Pulmonary artery endothelial cell (primary cell): Measurements from ENCODE around the gene CAMK2B. TPM values are rescaled to one million over a fixed set of nuclear protein-coding genes. Genes with fewer than 3 reads are reported as not detected.
"Not testable (repeated sequence)": the region's sequence is repeated elsewhere in the genome, so short reads cannot be mapped to it uniquely, and the experiment has no call there.

Source experiments
- DNase-seq: peaks from one replicate; pipeline ENCODE4 v3.0.0-alpha.2; 2011; ENCODE audit warnings: low read depth, low spot score
- total RNA-seq: library from RNA; depleted of rRNA; stranded (reverse); fragments of >200 nt; gene quantifications from 2 replicates; pipeline ENCODE4 v1.2.3, GENCODE V29; 2014

The CAMK2B gene
- total RNA-seq, 1 donor from 2014 or later, result 2.7 TPM

GRCh38 chr7:44194069-44194468, 131.3 kb downstream of the CAMK2B start:
- no peak for DNase-seq

GRCh38 chr7:44193011-44193802, 132.2 kb downstream of the CAMK2B start:
- DNase-seq, result no peak

GRCh38 chr7:44191171-44191570, 134.2 kb downstream of the CAMK2B start:
- DNase-seq, result no peak

- no peak for DNase-seq
Measured at GRCh38 chr7:44189993-44190872, 135.2 kb downstream of the CAMK2B start.

GRCh38 chr7:44189286-44189992, 136.0 kb downstream of the CAMK2B start, which contains the start of gene GCK:
TSS of gene GCK (minus strand) at chr7:44189439. CDS start at chr7:44188953, 486 bp downstream.
- DNase-seq, result no peak

- DNase-seq, result no peak
Measured at GRCh38 chr7:44188480-44189225, 136.7 kb downstream of the CAMK2B start.

GRCh38 chr7:44187636-44188416, 137.6 kb downstream of the CAMK2B start:
- no peak for DNase-seq

GRCh38 chr7:44186736-44187135, 138.7 kb downstream of the CAMK2B start:
- DNase-seq, result no peak

- no peak for DNase-seq
Measured at GRCh38 chr7:44185729-44186128, 139.7 kb downstream of the CAMK2B start.

- DNase-seq, result no peak
Measured at GRCh38 chr7:44184873-44185446, 140.4 kb downstream of the CAMK2B start.

- no peak for DNase-seq
Measured at GRCh38 chr7:44184206-44184872, 141.1 kb downstream of the CAMK2B start.

- DNase-seq, result no peak
Measured at GRCh38 chr7:44183386-44183785, 142.0 kb downstream of the CAMK2B start.

- no peak for DNase-seq
Measured at GRCh38 chr7:44182827-44183226, 142.6 kb downstream of the CAMK2B start.

- DNase-seq, result no peak
Measured at GRCh38 chr7:44180631-44181030, 144.8 kb downstream of the CAMK2B start.

- no peak for DNase-seq
Measured at GRCh38 chr7:44177570-44178131, 147.7 kb downstream of the CAMK2B start.

GRCh38 chr7:44176486-44176885, 148.9 kb downstream of the CAMK2B start:
- no peak for DNase-seq

- no peak for DNase-seq
Measured at GRCh38 chr7:44175730-44176129, 149.7 kb downstream of the CAMK2B start.

- DNase-seq, result not testable (repeated sequence)
Measured at GRCh38 chr7:44174694-44174948, 150.8 kb downstream of the CAMK2B start.
